ENCODE measurements around the gene SDCBP2. TPM values are rescaled to one million over a fixed set of nuclear protein-coding genes. Genes with fewer than 3 reads are reported as not detected.

The SDCBP2 gene
- total and polyA plus RNA-seq, 2 of the 8 experiments (the other 6 are each of a cell fraction or from before 2014, with no cell fraction given), result 4.2 to 6.7 TPM

DNA sequence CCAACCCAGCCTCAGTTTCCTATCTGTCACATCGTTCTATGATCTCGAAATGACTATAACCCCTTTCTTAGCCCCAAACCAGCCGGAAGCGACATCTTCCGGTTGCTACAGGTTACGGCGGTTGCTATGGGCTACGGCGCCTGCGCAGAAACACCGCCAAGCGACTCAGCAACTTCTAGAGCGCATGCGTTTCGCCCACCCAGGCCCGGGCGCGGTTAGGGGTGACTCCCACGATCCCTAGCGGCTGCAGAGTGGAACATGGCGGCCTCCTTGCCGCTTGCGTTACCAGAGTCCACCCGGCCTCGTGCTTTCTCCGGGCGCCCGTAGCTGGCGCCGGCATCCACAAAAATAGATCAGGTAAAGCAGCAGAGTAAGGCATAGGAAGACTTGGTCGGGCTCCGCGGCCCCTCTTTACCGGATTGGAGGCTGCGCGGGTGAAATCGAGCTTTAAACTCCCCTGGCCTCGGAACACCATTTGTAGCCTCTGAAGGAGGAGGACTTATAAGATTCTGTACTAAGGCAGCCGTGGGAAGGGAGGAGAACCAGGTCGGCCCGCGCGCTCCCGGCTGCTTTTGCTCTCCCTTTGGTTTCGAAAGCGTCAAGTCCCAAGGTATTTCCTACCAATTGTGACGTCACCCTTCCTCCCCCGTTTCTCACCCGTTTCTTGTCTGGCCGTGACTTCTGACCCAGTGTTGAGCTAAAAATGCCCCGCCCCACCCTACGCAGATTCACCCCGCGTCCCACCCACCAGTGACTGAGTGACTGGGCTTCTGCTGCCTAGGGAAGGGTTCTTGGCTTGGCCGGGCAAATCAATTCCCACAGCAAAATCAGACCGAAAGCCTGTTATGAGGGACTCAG lies 3.5 kb downstream of the SDCBP2 start (continued):
- TF ChIP-seq, protein P1, sequence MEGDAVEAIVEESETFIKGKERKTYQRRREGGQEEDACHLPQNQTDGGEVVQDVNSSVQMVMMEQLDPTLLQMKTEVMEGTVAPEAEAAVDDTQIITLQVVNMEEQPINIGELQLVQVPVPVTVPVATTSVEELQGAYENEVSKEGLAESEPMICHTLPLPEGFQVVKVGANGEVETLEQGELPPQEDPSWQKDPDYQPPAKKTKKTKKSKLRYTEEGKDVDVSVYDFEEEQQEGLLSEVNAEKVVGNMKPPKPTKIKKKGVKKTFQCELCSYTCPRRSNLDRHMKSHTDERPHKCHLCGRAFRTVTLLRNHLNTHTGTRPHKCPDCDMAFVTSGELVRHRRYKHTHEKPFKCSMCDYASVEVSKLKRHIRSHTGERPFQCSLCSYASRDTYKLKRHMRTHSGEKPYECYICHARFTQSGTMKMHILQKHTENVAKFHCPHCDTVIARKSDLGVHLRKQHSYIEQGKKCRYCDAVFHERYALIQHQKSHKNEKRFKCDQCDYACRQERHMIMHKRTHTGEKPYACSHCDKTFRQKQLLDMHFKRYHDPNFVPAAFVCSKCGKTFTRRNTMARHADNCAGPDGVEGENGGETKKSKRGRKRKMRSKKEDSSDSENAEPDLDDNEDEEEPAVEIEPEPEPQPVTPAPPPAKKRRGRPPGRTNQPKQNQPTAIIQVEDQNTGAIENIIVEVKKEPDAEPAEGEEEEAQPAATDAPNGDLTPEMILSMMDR (IDR thresholded peaks at IDR 0.05; ENCODE audit: control extremely low read depth in 1 of 3, insufficient read depth in 1 of 3, low read depth in 1 of 3, low read length in 3 of 3), result no peak
- TF ChIP-seq TCF12 (IDR thresholded peaks at IDR 0.05; ENCODE audit: low read depth, low read length), result no peak
- TF ChIP-seq, protein P2, sequence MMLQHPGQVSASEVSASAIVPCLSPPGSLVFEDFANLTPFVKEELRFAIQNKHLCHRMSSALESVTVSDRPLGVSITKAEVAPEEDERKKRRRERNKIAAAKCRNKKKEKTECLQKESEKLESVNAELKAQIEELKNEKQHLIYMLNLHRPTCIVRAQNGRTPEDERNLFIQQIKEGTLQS (IDR thresholded peaks at IDR 0.05; ENCODE audit: insufficient read depth, low read depth, low read length), result no peak
- TF ChIP-seq TAF7 (optimal IDR thresholded peaks at IDR 0.05; ENCODE audit: borderline replicate concordance, low read depth, low read length), result peak; percentile 73
- peak; percentile 94 for TF ChIP-seq TAF1 (IDR thresholded peaks at IDR 0.05; ENCODE audit: low read depth, low read length)
- TF ChIP-seq RBBP5 (IDR thresholded peaks at IDR 0.05; ENCODE audit: borderline replicate concordance, low read depth, low read length), result no peak
- no peak; the same call in 1 of the 2 replicates for TF ChIP-seq KDM5A (IDR thresholded peaks at IDR 0.05; ENCODE audit: low read length)
- TF ChIP-seq ASH2L (IDR thresholded peaks at IDR 0.05; ENCODE audit: low read length), result peak; percentile 83
- no peak for TF ChIP-seq SIRT6 (IDR thresholded peaks at IDR 0.05; ENCODE audit: low read length)
- TF ChIP-seq BCL11A (IDR thresholded peaks at IDR 0.05; ENCODE audit: low read depth in 2 of 2, low read length in 2 of 2), result no peak
- TF ChIP-seq EZH2 (IDR thresholded peaks at IDR 0.05; ENCODE audit: low read depth, low read length, severe bottlenecking), result no peak
- peak; percentile 85; the same call in 1 of the 2 replicates for TF ChIP-seq JUND (IDR thresholded peaks at IDR 0.05; ENCODE audit: low read length)
- no peak for TF ChIP-seq BRCA1 (IDR thresholded peaks at IDR 0.05; ENCODE audit: low read depth, low read length)
- no peak for TF ChIP-seq RXRA (IDR thresholded peaks at IDR 0.05; ENCODE audit: insufficient read depth, low read depth, low read length)
- TF ChIP-seq, protein P3, sequence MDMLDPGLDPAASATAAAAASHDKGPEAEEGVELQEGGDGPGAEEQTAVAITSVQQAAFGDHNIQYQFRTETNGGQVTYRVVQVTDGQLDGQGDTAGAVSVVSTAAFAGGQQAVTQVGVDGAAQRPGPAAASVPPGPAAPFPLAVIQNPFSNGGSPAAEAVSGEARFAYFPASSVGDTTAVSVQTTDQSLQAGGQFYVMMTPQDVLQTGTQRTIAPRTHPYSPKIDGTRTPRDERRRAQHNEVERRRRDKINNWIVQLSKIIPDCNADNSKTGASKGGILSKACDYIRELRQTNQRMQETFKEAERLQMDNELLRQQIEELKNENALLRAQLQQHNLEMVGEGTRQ (IDR thresholded peaks at IDR 0.05; ENCODE audit: low read length), result no peak
- TF ChIP-seq KDM4A (IDR thresholded peaks at IDR 0.05; ENCODE audit: low read depth, low read length, severe bottlenecking), result peak; percentile 36
- no peak for TF ChIP-seq NANOG (IDR thresholded peaks at IDR 0.05; ENCODE audit: insufficient read depth, low read depth, low read length, poor library complexity, severe bottlenecking)
- no peak for TF ChIP-seq SAP30 (IDR thresholded peaks at IDR 0.05; ENCODE audit: insufficient read depth, insufficient replicate concordance, low read length)
- TF ChIP-seq POLR2A (IDR thresholded peaks at IDR 0.05; ENCODE audit: control extremely low read depth in 1 of 2, low read depth in 2 of 2, low read length in 2 of 2), result peak; percentile 95 to 98

Data from H1 (cell line).